ENCODE measurements around the gene NEURL4. TPM values are rescaled to one million over a fixed set of nuclear protein-coding genes. Genes with fewer than 3 reads are reported as not detected.

Gene NEURL4
- polyA plus RNA-seq, 2 of the 4 experiments (the other 2 are of a cell fraction), result 12.2 to 50.4 TPM

- WGBS (ENCODE audit: missing lambda C conversion rate), result 2% methylated on average over 45 of the region's 71 CpGs
- H3K4me2 ChIP-seq, result peak within 1 kb of the TSS; percentile 95
- H3K9me3 ChIP-seq, result no peaks in the 10 kb centered on the region
- ChIA-PET CTCF (interaction anchor here (0.5 to 13.5 kb wide), 33 partner anchors 10 to 929 kb away, joined by 3 to 446 read pairs (median 4); partner anchors contain the start of genes ACADVL, AURKB, DLG4 and GABARAP), POLR2A (interaction anchor here (0.6 to 1.2 kb wide), 8 partner anchors 12 to 106 kb away, joined by 3 to 11 read pairs (median 4); partner anchors contain the start of gene CTDNEP1)
- FAIRE-seq, result peak; percentile 67
- peak; percentile 61 to 82 for ATAC-seq
- H3K27ac ChIP-seq, result peak within 1 kb of the TSS; percentile 47 to 74
- H3K4me3 ChIP-seq, result peak within 1 kb of the TSS; percentile 46
- TF ChIP-seq MAX (IDR thresholded peaks at IDR 0.05) (peak; percentile 90), NPAS2 (CRISPR knock-in tag; IDR thresholded peaks at IDR 0.05; ENCODE audit: borderline replicate concordance) (no peak), USF2 (IDR thresholded peaks at IDR 0.05) (peak; percentile 59), MYC (IDR thresholded peaks at IDR 0.05; ENCODE audit: borderline replicate concordance, low read length) (peak; percentile 97; the same call in 1 of the 2 replicates), REST (IDR thresholded peaks at IDR 0.05) (peak; percentile 44; the same call in 1 of the 2 replicates), HES2 (IDR thresholded peaks at IDR 0.05) (no peak), FOSL2 (IDR thresholded peaks at IDR 0.05) (no peak), FOSL2 (CRISPR knock-in tag; IDR thresholded peaks at IDR 0.05) (0 out of 2 replicates have a peak, but pooled peaks have one; percentile 3), TFCP2L1 (CRISPR knock-in tag; IDR thresholded peaks at IDR 0.05) (0 out of 2 replicates have a peak, but pooled peaks have one; percentile 66), KDM5A (IDR thresholded peaks at IDR 0.05) (no peak), CHD2 (IDR thresholded peaks at IDR 0.05; ENCODE audit: low read length, partially characterized antibody) (peak; percentile 50), GATA3 (IDR thresholded peaks at IDR 0.05; ENCODE audit: borderline replicate concordance) (peak; percentile 3; the same call in 1 of the 2 replicates), EHF (CRISPR knock-in tag; IDR thresholded peaks at IDR 0.05) (no peak)
- TF ChIP-seq, protein P1, sequence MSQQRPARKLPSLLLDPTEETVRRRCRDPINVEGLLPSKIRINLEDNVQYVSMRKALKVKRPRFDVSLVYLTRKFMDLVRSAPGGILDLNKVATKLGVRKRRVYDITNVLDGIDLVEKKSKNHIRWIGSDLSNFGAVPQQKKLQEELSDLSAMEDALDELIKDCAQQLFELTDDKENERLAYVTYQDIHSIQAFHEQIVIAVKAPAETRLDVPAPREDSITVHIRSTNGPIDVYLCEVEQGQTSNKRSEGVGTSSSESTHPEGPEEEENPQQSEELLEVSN (IDR thresholded peaks at IDR 0.05; ENCODE audit: borderline replicate concordance, low read depth), result peak; percentile 92
- H3K4me1 ChIP-seq, result peaks cover 11% of the 10 kb centered on the region
- peak; percentile 98 to 99 for DNase-seq (ENCODE audit: low read depth in 1 of 2, low spot score in 1 of 2)
These were observed 47.8 kb downstream of the NEURL4 start, which contains the start of gene SLC2A4 for GRCh38 chr17:7281074-7281952. SLC2A4 (plus strand) TSS chr17:7281718; CDS start chr17:7281935, 217 bp downstream.

DNA sequence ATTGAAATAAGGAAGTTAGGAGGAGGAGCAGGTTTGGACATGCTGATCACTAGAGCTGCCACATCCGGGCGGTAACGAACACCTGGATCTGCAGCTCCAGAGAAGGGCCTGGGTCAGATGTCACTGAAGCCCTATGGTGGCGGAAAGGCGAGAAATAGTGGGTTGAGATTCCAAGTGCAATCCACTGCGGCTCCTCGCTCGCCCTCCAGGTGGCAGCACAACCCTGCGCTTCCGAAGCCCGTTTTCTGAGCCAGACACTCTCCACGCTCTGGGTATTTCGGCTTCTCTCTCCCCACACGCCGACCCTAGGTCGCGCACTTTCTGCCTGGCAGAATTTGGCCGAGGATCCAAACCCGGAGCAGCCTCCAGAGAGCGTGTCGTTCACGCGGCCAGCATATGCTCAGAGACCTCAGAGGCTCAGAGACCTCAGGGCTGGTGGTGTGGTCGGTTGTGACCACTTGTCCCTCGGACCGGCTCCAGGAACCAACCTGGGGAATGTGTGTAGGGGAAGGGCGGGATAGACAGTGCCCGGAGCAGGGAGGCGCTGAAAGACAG lies 48.5 kb downstream of the NEURL4 start:
- CTCF ChIA-PET, result interaction anchor here (0.5 to 13.5 kb wide), 46 partner anchors 10 to 930 kb away, joined by 3 to 446 read pairs (median 4); partner anchors contain the start of genes ACADVL, AURKB, CTDNEP1 and DLG4
- Histone ChIP-seq H3K9me3 (no peaks in the 10 kb centered on the region), H3K4me3 (peak overlapping the region; percentile 46), H3K27ac (peak overlapping the region; percentile 47 to 74), H3K4me2 (peak overlapping the region; percentile 95), H3K4me1 (peaks cover 11% of the 10 kb centered on the region)
- peak; percentile 95 for FAIRE-seq
- DNase-seq (ENCODE audit: low read depth in 1 of 2, low spot score in 1 of 2), result peak; percentile 90 to 96
- TF ChIP-seq RAD21 (conservative IDR thresholded peaks at IDR 0.05 in 1 of 2, IDR thresholded peaks at IDR 0.05 in 1 of 2) (peak; percentile 99 to 100), GATA3 (IDR thresholded peaks at IDR 0.05; ENCODE audit: borderline replicate concordance) (peak; percentile 37; the same call in 1 of the 2 replicates), TP53 (CRISPR knock-in tag; IDR thresholded peaks at IDR 0.05) (no peak), MAX (IDR thresholded peaks at IDR 0.05) (peak; percentile 84; the same call in 1 of the 2 replicates), TFCP2L1 (CRISPR knock-in tag; IDR thresholded peaks at IDR 0.05) (no peak), HMGXB4 (CRISPR knock-in tag; IDR thresholded peaks at IDR 0.05; ENCODE audit: borderline replicate concordance) (no peak), MYC (IDR thresholded peaks at IDR 0.05; ENCODE audit: borderline replicate concordance, low read length) (0 out of 2 replicates have a peak, but pooled peaks have one; percentile 56), SMC3 (IDR thresholded peaks at IDR 0.05) (peak; percentile 98)
- TF ChIP-seq, protein P2, sequence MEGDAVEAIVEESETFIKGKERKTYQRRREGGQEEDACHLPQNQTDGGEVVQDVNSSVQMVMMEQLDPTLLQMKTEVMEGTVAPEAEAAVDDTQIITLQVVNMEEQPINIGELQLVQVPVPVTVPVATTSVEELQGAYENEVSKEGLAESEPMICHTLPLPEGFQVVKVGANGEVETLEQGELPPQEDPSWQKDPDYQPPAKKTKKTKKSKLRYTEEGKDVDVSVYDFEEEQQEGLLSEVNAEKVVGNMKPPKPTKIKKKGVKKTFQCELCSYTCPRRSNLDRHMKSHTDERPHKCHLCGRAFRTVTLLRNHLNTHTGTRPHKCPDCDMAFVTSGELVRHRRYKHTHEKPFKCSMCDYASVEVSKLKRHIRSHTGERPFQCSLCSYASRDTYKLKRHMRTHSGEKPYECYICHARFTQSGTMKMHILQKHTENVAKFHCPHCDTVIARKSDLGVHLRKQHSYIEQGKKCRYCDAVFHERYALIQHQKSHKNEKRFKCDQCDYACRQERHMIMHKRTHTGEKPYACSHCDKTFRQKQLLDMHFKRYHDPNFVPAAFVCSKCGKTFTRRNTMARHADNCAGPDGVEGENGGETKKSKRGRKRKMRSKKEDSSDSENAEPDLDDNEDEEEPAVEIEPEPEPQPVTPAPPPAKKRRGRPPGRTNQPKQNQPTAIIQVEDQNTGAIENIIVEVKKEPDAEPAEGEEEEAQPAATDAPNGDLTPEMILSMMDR (IDR thresholded peaks at IDR 0.05), result peak; percentile 97
- TF ChIP-seq, protein P1 (IDR thresholded peaks at IDR 0.05; ENCODE audit: borderline replicate concordance, low read depth), result peak; percentile 59
- WGBS (ENCODE audit: missing lambda C conversion rate), result 2% methylated on average over 29 of the region's 29 CpGs
- POLR2A ChIA-PET, result interaction anchor here (1.0 to 1.2 kb wide), 6 partner anchors 12 to 60 kb away, joined by 3 to 5 read pairs (median 3); partner anchors contain the start of gene CTDNEP1
- ATAC-seq, result peak; percentile 80 to 88
